Esophagus muscularis mucosa (tissue), 4 donors: ENCODE measurements around the gene KSR1.

ENCODE experiments used
- EP300 ChIP-seq: sonication (generic); formaldehyde crosslinking; IDR thresholded peaks from one replicate; pipeline ENCODE4 v1.6.1; 2017; ENCODE audit warnings: antibody characterized with exemption
- POLR2AphosphoS5 ChIP-seq, 2 donors: sonication (generic); formaldehyde crosslinking; IDR thresholded peaks; one replicate each; pipeline ENCODE4 v1.6.1; 2017; ENCODE audit warnings: antibody characterized with exemption in 2 of 2
- TF ChIP-seq, protein P1 (sequence below), 3 experiments: fragments of 200-600 bp in 2 of 3; fragments of 450-650 bp in 1 of 3; sonication (generic) in 2 of 3; IDR thresholded peaks; one replicate each; pipeline ENCODE4 v1.5.1; 2017 to 2019; ENCODE audit warnings: antibody characterized with exemption in 3 of 3, mild to moderate bottlenecking in 2 of 3, moderate library complexity in 1 of 3

DNA sequence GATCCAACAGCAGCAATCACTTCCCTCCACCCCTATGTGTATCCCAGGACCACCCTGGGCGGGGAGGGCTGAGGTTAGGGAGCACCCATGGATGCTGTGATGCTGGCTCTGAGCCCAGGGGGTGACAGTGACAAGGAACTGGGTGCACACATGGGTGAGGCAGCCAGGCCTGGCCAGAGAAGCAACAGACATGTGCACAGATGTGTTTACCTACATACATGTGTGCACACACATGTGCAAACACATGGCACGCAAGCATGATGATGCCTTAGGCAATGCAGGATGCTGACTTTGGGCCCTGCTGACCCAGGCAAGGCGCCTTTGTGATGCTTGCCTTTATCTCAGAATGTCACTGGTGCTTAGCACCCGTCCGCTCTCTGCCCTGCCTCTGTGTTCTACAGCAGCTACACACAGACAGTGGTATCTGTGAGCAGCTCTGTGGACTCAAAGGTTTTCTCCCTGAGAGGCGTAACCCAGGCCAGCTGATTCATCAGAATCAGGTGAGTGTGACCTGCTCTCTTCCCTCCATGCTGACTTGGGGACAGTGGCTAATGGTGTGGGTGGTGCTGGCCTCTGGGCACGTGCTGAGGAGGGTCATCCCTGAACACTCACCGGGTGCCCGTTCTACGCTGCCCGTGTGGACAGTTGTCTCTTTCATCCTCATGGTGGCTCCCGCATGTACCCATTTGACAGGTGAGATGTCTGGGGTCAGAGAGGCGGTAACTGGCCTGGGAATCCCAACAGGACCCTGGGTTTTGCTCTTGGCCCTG, 38.5 kb upstream of the KSR1 start:
- TF ChIP-seq EP300: no peak
- TF ChIP-seq, protein P1, sequence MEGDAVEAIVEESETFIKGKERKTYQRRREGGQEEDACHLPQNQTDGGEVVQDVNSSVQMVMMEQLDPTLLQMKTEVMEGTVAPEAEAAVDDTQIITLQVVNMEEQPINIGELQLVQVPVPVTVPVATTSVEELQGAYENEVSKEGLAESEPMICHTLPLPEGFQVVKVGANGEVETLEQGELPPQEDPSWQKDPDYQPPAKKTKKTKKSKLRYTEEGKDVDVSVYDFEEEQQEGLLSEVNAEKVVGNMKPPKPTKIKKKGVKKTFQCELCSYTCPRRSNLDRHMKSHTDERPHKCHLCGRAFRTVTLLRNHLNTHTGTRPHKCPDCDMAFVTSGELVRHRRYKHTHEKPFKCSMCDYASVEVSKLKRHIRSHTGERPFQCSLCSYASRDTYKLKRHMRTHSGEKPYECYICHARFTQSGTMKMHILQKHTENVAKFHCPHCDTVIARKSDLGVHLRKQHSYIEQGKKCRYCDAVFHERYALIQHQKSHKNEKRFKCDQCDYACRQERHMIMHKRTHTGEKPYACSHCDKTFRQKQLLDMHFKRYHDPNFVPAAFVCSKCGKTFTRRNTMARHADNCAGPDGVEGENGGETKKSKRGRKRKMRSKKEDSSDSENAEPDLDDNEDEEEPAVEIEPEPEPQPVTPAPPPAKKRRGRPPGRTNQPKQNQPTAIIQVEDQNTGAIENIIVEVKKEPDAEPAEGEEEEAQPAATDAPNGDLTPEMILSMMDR (IDR thresholded peaks at IDR 0.05): no peak
- no peak for TF ChIP-seq POLR2AphosphoS5 (IDR thresholded peaks at IDR 0.05)
